Endothelial cell of umbilical vein (primary cell): ENCODE data around the gene NWD2. TPM values are rescaled to one million over a fixed set of nuclear protein-coding genes. Genes with fewer than 3 reads are reported as not detected.

Experiments
- BruUV-seq: library from RNA; stranded (reverse); fragments of 400-500 nt; replicated peaks from 2 replicates; lab custom pipeline; 2021; lab: Mats Ljungman, UMichigan
- CTCF ChIA-PET: fragments of 300-600, 350-600 bp; sonication (Branson Sonifier 250); formaldehyde crosslinking; loops from one replicate; lab custom pipeline; 2021; ENCODE audit warnings: antibody characterized with exemption, inconsistent platforms; lab: Charles Lee
- POLR2A ChIA-PET: fragments of 300-600, 350-600 bp; sonication (Branson Sonifier 250); formaldehyde crosslinking; loops from one replicate; lab custom pipeline; 2021; ENCODE audit warnings: antibody characterized with exemption, inconsistent platforms; lab: Charles Lee
- DNase-seq: peaks from one replicate; pipeline ENCODE4 v3.0.0-alpha.2; 2011; ENCODE audit warnings: low read depth, low spot score
- FAIRE-seq: peaks from 2 replicates; lab custom pipeline; 2011; peaks lifted over from hg19 to GRCh38; lab: Jason Lieb, UNC
- H2AFZ ChIP-seq: 2 replicates; pipeline ENCODE4 v1.6.0; 2012; ENCODE audit warnings: low read depth, low read length, control low read depth, inconsistent platforms
- H3K27ac ChIP-seq: 2 replicates; pipeline ENCODE4 v1.5.1; 2011; ENCODE audit warnings: low read depth, mild to moderate bottlenecking, control low read depth, low read length, moderate library complexity; ENCODE audit not compliant: insufficient read depth
- H3K27me3 ChIP-seq, 2 experiments: 2 replicates each; pipeline versions ENCODE4 v1.6.0 to v1.6.1; 2011; ENCODE audit warnings: low read length in 2 of 2, mixed read lengths in 1 of 2; ENCODE audit not compliant: control insufficient read depth in 2 of 2, insufficient read depth in 2 of 2
- H3K36me3 ChIP-seq, 2 experiments: 2 replicates in 1 of 2; 3 replicates in 1 of 2; pipeline ENCODE4 v1.5.1; 2011; ENCODE audit warnings: low read length in 2 of 2, mild to moderate bottlenecking in 1 of 2, moderate library complexity in 1 of 2; ENCODE audit not compliant: control insufficient read depth in 2 of 2, insufficient read depth in 2 of 2; ENCODE audit errors: extremely low read depth in 1 of 2
- H3K4me1 ChIP-seq: 3 replicates; pipeline ENCODE4 v1.5.1; 2011; ENCODE audit warnings: mild to moderate bottlenecking, low read length; ENCODE audit not compliant: control insufficient read depth, insufficient read depth; ENCODE audit errors: extremely low read depth
- H3K4me2 ChIP-seq: 2 replicates; pipeline ENCODE4 v1.6.1; 2011; ENCODE audit warnings: low read length, control low read depth, mixed read lengths; ENCODE audit not compliant: insufficient read depth
- H3K4me3 ChIP-seq, 3 experiments: fragments of 200-600 bp in 1 of 3; sonication (generic), shearing (Covaris generic) in 1 of 3; replicated peaks in 1 of 3; 2 replicates each; pipeline ENCODE4 v1.5.1; 2011 to 2016; ENCODE audit warnings: control low read depth in 3 of 3, low read length in 3 of 3, mild to moderate bottlenecking in 2 of 3, inconsistent platforms in 1 of 3, low read depth in 1 of 3, moderate library complexity in 1 of 3; ENCODE audit not compliant: insufficient read depth in 1 of 3
- H3K79me2 ChIP-seq: 2 replicates; pipeline ENCODE4 v1.6.0; 2012; ENCODE audit warnings: low read length, inconsistent platforms; ENCODE audit not compliant: control insufficient read depth, insufficient read depth
- H3K9ac ChIP-seq: replicated peaks from 2 replicates; pipeline ENCODE3; 2011; ENCODE audit warnings: low read length, control low read depth; ENCODE audit not compliant: insufficient read depth; ENCODE audit errors: extremely low read depth
- H3K9me1 ChIP-seq: replicated peaks from 3 replicates; pipeline ENCODE4 v1.6.0; 2011; ENCODE audit warnings: mild to moderate bottlenecking, low read length; ENCODE audit not compliant: control insufficient read depth, insufficient read depth; ENCODE audit errors: extremely low read depth
- H3K9me3 ChIP-seq: replicated peaks from 2 replicates; pipeline ENCODE4 v1.5.1; 2012; ENCODE audit warnings: low read length, inconsistent platforms; ENCODE audit not compliant: control insufficient read depth, insufficient read depth
- H4K20me1 ChIP-seq: replicated peaks from 2 replicates; pipeline ENCODE3; 2011; ENCODE audit warnings: mild to moderate bottlenecking, low read length; ENCODE audit not compliant: control insufficient read depth, insufficient read depth; ENCODE audit errors: extremely low read depth
- EZH2 ChIP-seq: IDR thresholded peaks from 2 replicates; pipeline ENCODE4 v1.6.1; 2012; ENCODE audit warnings: borderline replicate concordance, low read depth, mild to moderate bottlenecking, moderate library complexity, low read length, inconsistent platforms; ENCODE audit not compliant: severe bottlenecking
- FOS ChIP-seq: IDR thresholded peaks from 2 replicates; pipeline ENCODE4 v1.6.1; 2011; ENCODE audit warnings: mild to moderate bottlenecking, low read length, moderate library complexity, borderline replicate concordance; ENCODE audit not compliant: insufficient read depth
- GATA2 ChIP-seq: IDR thresholded peaks from 2 replicates; pipeline ENCODE4 v1.7.0; 2011; ENCODE audit warnings: low read depth, mild to moderate bottlenecking, moderate library complexity, mixed read lengths, low read length; ENCODE audit not compliant: insufficient read length, insufficient read depth
- JUN ChIP-seq: IDR thresholded peaks from 2 replicates; pipeline ENCODE4 v1.6.1; 2011; ENCODE audit warnings: borderline replicate concordance, low read depth; ENCODE audit not compliant: insufficient read length, insufficient read depth
- MAX ChIP-seq: IDR thresholded peaks from 2 replicates; pipeline ENCODE4 v1.6.1; 2011; ENCODE audit not compliant: insufficient read depth, insufficient read length
- MYC ChIP-seq: IDR thresholded peaks from one replicate; pipeline ENCODE4 v1.6.1; 2011; ENCODE audit warnings: mild to moderate bottlenecking, low read depth, low read length
- POLR2A ChIP-seq: IDR thresholded peaks from 2 replicates; pipeline ENCODE4 v1.6.1; 2012; ENCODE audit warnings: low read depth, mild to moderate bottlenecking, control low read depth, low read length
- POLR2AphosphoS5 ChIP-seq: IDR thresholded peaks from 2 replicates; pipeline ENCODE4 v1.6.1; 2012; ENCODE audit warnings: low read depth, mild to moderate bottlenecking, control low read depth, low read length, moderate library complexity; ENCODE audit not compliant: insufficient read depth
- dilution Hi-C: fragments of 300-500 bp; cut with MboI; formaldehyde crosslinking; loops from one replicate; pipeline ENCODE4 v1.15.0; 2019; ENCODE audit warnings: low sequenced_read_pairs; ENCODE audit not compliant: extremely low pct_ligation_motif_present
- intact Hi-C: fragments of 100-400 bp; cut with micrococcal nuclease; formaldehyde crosslinking; loops from one replicate; pipeline ENCODE4 v1.10.0; 2022
- polyA plus RNA-seq, 4 experiments: library from polyadenylated mRNA; depleted of rRNA in 3 of 4; stranded (reverse) in 3 of 4; unstranded in 1 of 4; fragments of >200 nt; gene quantifications; 2 replicates each; pipeline versions ENCODE4 v1.2.1 to v1.2.3, GENCODE V29; 2011 to 2012; ENCODE audit warnings: missing spikeins in 1 of 4
- total RNA-seq: library from RNA; stranded (reverse); gene quantifications from 2 replicates; pipeline ENCODE4 v1.2.3, GENCODE V29; 2021
- TF ChIP-seq, protein P1 (sequence below), 2 donors: IDR thresholded peaks; 1 replicate in 1 of 2; 2 replicates in 1 of 2; pipeline ENCODE4 v1.5.1; 2011; ENCODE audit warnings: low read length in 2 of 2, mild to moderate bottlenecking in 2 of 2, moderate library complexity in 2 of 2, control low read depth in 1 of 2, inconsistent platforms in 1 of 2, low read depth in 1 of 2; ENCODE audit not compliant: insufficient read depth in 1 of 2; ENCODE audit errors: extremely low read depth in 1 of 2

NWD2 gene
- total and polyA plus RNA-seq, 2 donors (not counting 3 experiments of a cell fraction or from before 2014, with no cell fraction given), result not detected

DNA sequence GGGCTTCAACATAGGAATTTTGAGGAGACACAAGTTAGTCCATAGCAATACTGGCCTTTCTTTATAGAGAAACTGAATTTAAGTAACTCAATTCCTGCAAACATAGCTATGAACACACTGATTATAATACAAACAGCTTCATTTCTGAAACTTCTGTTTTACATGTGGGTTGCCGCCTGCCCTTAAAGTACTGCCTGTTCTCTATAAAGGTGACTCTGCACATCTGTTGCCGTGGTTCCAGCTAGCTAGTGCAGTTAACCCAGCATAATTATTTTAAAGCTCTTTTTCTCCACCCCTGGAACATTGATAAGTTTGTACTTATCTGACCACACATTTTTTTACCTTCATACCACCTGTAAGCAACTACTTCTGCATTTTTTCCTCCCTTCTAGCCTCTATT, 177.6 kb downstream of the NWD2 start:
- H3K36me3 ChIP-seq, result no peaks in the 10 kb centered on the region
- H3K4me3 ChIP-seq, result no peak overlapping the region
- no peak overlapping the region for H3K9ac ChIP-seq
- intact Hi-C loops (no loop called here), dilution Hi-C loops (no loop called here)
- no peaks in the 10 kb centered on the region for H3K9me3 ChIP-seq
- no peaks in the 10 kb centered on the region for H3K9me1 ChIP-seq
- no peak overlapping the region for H3K4me2 ChIP-seq
- H3K27me3 ChIP-seq, result peaks cover 0 to 3% of the 10 kb centered on the region in 2 experiments
- ChIA-PET POLR2A (no interaction called here), CTCF (interaction anchor here (0.5 to 1.4 kb wide), 3 partner anchors 32 to 277 kb away, joined by 3 read pairs; a partner anchor contains a TSS)
- TF ChIP-seq POLR2A (no peak), FOS (no peak), EZH2 (no peak), JUN (no peak), MYC (no peak), GATA2 (no peak), MAX (no peak), POLR2AphosphoS5 (no peak)
- TF ChIP-seq, protein P1, sequence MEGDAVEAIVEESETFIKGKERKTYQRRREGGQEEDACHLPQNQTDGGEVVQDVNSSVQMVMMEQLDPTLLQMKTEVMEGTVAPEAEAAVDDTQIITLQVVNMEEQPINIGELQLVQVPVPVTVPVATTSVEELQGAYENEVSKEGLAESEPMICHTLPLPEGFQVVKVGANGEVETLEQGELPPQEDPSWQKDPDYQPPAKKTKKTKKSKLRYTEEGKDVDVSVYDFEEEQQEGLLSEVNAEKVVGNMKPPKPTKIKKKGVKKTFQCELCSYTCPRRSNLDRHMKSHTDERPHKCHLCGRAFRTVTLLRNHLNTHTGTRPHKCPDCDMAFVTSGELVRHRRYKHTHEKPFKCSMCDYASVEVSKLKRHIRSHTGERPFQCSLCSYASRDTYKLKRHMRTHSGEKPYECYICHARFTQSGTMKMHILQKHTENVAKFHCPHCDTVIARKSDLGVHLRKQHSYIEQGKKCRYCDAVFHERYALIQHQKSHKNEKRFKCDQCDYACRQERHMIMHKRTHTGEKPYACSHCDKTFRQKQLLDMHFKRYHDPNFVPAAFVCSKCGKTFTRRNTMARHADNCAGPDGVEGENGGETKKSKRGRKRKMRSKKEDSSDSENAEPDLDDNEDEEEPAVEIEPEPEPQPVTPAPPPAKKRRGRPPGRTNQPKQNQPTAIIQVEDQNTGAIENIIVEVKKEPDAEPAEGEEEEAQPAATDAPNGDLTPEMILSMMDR (IDR thresholded peaks at IDR 0.05; ENCODE audit: extremely low read depth in 1 of 2, insufficient read depth in 1 of 2, low read depth in 1 of 2, low read length in 2 of 2), result no peak
- no TSS peak for BruUV-seq
- DNase-seq (no peak), FAIRE-seq (no peak)
- no peaks in the 10 kb centered on the region for H3K79me2 ChIP-seq
- no peaks in the 10 kb centered on the region for H3K4me1 ChIP-seq
- H2AFZ ChIP-seq, result no peak overlapping the region
- H4K20me1 ChIP-seq, result no peaks in the 10 kb centered on the region
- H3K27ac ChIP-seq, result no peak overlapping the region
